ENCODE data around the gene OPTC. TPM values are rescaled to one million over a fixed set of nuclear protein-coding genes. Genes with fewer than 3 reads are reported as not detected.
A peak's percentile ranks its signal among the peaks of the same experiment; 100 is the strongest.

Gene OPTC
- polyA plus RNA-seq, 2 of the 4 experiments (the other 2 are of a cell fraction): not detected

GRCh38 chr1:203479646-203480045 lies 14.3 kb upstream of the OPTC start:
- Histone ChIP-seq H3K4me2 (no peak overlapping the region), H3K27ac (no peak overlapping the region), H3K4me3 (no peak overlapping the region), H3K9me3 (no peaks in the 10 kb centered on the region), H3K4me1 (peaks cover 13% of the 10 kb centered on the region)
- CTCF ChIA-PET: interaction anchor here (1.0 to 25.5 kb wide), 4 partner anchors 8 to 137 kb away, joined by 4 to 352 read pairs (median 22); no protein-coding TSS in a partner anchor
- DNase-seq (ENCODE audit: low read depth in 1 of 2, low spot score in 1 of 2) (no peak), ATAC-seq (no peak), FAIRE-seq (no peak)
- 69% methylated on average over 2 of the region's 2 CpGs for WGBS (ENCODE audit: missing lambda C conversion rate)
- POLR2A ChIA-PET: no interaction called here
- no peak for TF ChIP-seq HEYL (CRISPR knock-in tag; IDR thresholded peaks at IDR 0.05)
- no peak for TF ChIP-seq PHF8 (IDR thresholded peaks at IDR 0.05; ENCODE audit: borderline replicate concordance, low read depth)
- no peak for TF ChIP-seq FOSB (CRISPR knock-in tag; IDR thresholded peaks at IDR 0.05)
- no peak for TF ChIP-seq ATOH8 (CRISPR knock-in tag; IDR thresholded peaks at IDR 0.05; ENCODE audit: low read depth)
- no peak for TF ChIP-seq JUN (IDR thresholded peaks at IDR 0.05)
- no peak for TF ChIP-seq PBX3 (IDR thresholded peaks at IDR 0.05)
- TF ChIP-seq BHLHE40 (IDR thresholded peaks at IDR 0.05; ENCODE audit: low read depth, low read length): no peak
- TF ChIP-seq MAFK (IDR thresholded peaks at IDR 0.05; ENCODE audit: partially characterized antibody): no peak
- no peak for TF ChIP-seq KDM5A (IDR thresholded peaks at IDR 0.05)
- TF ChIP-seq HOXB13 (CRISPR knock-in tag; IDR thresholded peaks at IDR 0.05; ENCODE audit: low read depth): no peak
- no peak for TF ChIP-seq EHMT2 (IDR thresholded peaks at IDR 0.05; ENCODE audit: low read depth)
- no peak for TF ChIP-seq ZSCAN20 (CRISPR knock-in tag; IDR thresholded peaks at IDR 0.05)

GRCh38 chr1:203480084-203480483 lies 13.9 kb upstream of the OPTC start:
- ATAC-seq (peak in 1 of 2 experiments; percentile 27; a peak in 3 of 6 replicates), FAIRE-seq (no peak), DNase-seq (ENCODE audit: low read depth in 1 of 2, low spot score in 1 of 2) (no peak)
- POLR2A ChIA-PET: no interaction called here
- CTCF ChIA-PET: interaction anchor here (0.6 to 25.5 kb wide), 7 partner anchors 9 to 222 kb away, joined by 3 to 352 read pairs (median 4); partner anchors contain the start of gene OPTC
- Histone ChIP-seq H3K4me3 (no peak overlapping the region), H3K9me3 (no peaks in the 10 kb centered on the region), H3K27ac (peak overlapping the region in 1 of 2 experiments; percentile 50; a peak in 1 of 6 replicates), H3K4me1 (peaks cover 13% of the 10 kb centered on the region), H3K4me2 (0 out of 3 replicates have a peak overlapping the region, but pooled peaks have one; percentile 28)
- WGBS (ENCODE audit: missing lambda C conversion rate): 55% methylated on average over 2 of the region's 2 CpGs
- no peak for TF ChIP-seq NR3C1 (IDR thresholded peaks at IDR 0.05)
- TF ChIP-seq RARB (CRISPR knock-in tag; IDR thresholded peaks at IDR 0.05): no peak
- TF ChIP-seq FOSB (CRISPR knock-in tag; IDR thresholded peaks at IDR 0.05): no peak
- TF ChIP-seq TP53 (CRISPR knock-in tag; IDR thresholded peaks at IDR 0.05): no peak
- TF ChIP-seq, protein P1, sequence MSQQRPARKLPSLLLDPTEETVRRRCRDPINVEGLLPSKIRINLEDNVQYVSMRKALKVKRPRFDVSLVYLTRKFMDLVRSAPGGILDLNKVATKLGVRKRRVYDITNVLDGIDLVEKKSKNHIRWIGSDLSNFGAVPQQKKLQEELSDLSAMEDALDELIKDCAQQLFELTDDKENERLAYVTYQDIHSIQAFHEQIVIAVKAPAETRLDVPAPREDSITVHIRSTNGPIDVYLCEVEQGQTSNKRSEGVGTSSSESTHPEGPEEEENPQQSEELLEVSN (IDR thresholded peaks at IDR 0.05; ENCODE audit: borderline replicate concordance, low read depth): no peak
- no peak for TF ChIP-seq GATA3 (IDR thresholded peaks at IDR 0.05; ENCODE audit: borderline replicate concordance)
- TF ChIP-seq HOXB5 (CRISPR knock-in tag; IDR thresholded peaks at IDR 0.05): no peak
- TF ChIP-seq CEBPB (IDR thresholded peaks at IDR 0.05): no peak
- no peak for TF ChIP-seq MYC (IDR thresholded peaks at IDR 0.05; ENCODE audit: borderline replicate concordance, low read length)
- TF ChIP-seq USF2 (IDR thresholded peaks at IDR 0.05): no peak
- TF ChIP-seq MAFK (IDR thresholded peaks at IDR 0.05; ENCODE audit: partially characterized antibody): no peak
- TF ChIP-seq MAX (IDR thresholded peaks at IDR 0.05): no peak
- TF ChIP-seq, protein P2, sequence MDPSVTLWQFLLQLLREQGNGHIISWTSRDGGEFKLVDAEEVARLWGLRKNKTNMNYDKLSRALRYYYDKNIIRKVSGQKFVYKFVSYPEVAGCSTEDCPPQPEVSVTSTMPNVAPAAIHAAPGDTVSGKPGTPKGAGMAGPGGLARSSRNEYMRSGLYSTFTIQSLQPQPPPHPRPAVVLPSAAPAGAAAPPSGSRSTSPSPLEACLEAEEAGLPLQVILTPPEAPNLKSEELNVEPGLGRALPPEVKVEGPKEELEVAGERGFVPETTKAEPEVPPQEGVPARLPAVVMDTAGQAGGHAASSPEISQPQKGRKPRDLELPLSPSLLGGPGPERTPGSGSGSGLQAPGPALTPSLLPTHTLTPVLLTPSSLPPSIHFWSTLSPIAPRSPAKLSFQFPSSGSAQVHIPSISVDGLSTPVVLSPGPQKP (IDR thresholded peaks at IDR 0.05; ENCODE audit: low read depth, low read length): no peak

Measured in A549 (cell line).